Lower leg skin (tissue), 3 donors: ENCODE data around the gene KDM4F.
"Not testable (repeated sequence)": the region's sequence is repeated elsewhere in the genome, so short reads cannot be mapped to it uniquely, and the experiment has no call there.

Source experiments
- CTCF ChIP-seq, 3 donors: fragments of 450-650 bp; IDR thresholded peaks; one replicate each; pipeline ENCODE4 v1.5.1; 2016; ENCODE audit warnings: antibody characterized with exemption in 3 of 3, mild to moderate bottlenecking in 3 of 3, moderate library complexity in 2 of 3
- POLR2A ChIP-seq, 2 donors: fragments of 450-650 bp; IDR thresholded peaks; one replicate each; pipeline ENCODE4 v1.6.1; 2016 to 2017; ENCODE audit warnings: antibody characterized with exemption in 2 of 2, mild to moderate bottlenecking in 1 of 2, moderate library complexity in 1 of 2

- not testable (repeated sequence) for TF ChIP-seq CTCF, POLR2A (IDR thresholded peaks at IDR 0.05)
Observed at GRCh38 chr11:95021468-95021867, 27.8 kb upstream of the KDM4F start.
